Duodenal mucosa (tissue), 2 donors: Measurements from ENCODE around the gene RAB26.
A peak's percentile ranks its signal among the peaks of the same experiment; 100 is the strongest.
"Not testable (repeated sequence)": the region's sequence is repeated elsewhere in the genome, so short reads cannot be mapped to it uniquely, and the experiment has no call there.

Source experiments
- H3K27ac ChIP-seq: one replicate; pipeline ENCODE4 v1.7.0; 2013; ENCODE audit warnings: low read depth, low read length
- H3K27me3 ChIP-seq, 2 donors: one replicate each; pipeline ENCODE4 v1.7.0; 2013; ENCODE audit warnings: low read length in 2 of 2, control low read depth in 1 of 2; ENCODE audit not compliant: insufficient read depth in 2 of 2, control insufficient read depth in 1 of 2
- H3K36me3 ChIP-seq, 2 donors: one replicate each; pipeline ENCODE4 v1.7.0; 2013; ENCODE audit warnings: low read length in 2 of 2, control low read depth in 1 of 2; ENCODE audit not compliant: insufficient read depth in 2 of 2, control insufficient read depth in 1 of 2
- H3K4me1 ChIP-seq, 2 donors: one replicate each; pipeline ENCODE4 v1.7.0; 2013; ENCODE audit warnings: low read length in 2 of 2, control low read depth in 1 of 2; ENCODE audit not compliant: insufficient read depth in 2 of 2, control insufficient read depth in 1 of 2
- H3K4me3 ChIP-seq, 2 donors: one replicate each; pipeline ENCODE4 v1.7.0; 2013; ENCODE audit warnings: low read length in 2 of 2, low read depth in 1 of 2
- H3K9ac ChIP-seq, 2 donors: one replicate each; pipeline ENCODE4 v1.7.0; 2013; ENCODE audit warnings: low read length in 2 of 2, low read depth in 1 of 2
- H3K9me3 ChIP-seq, 2 donors: one replicate each; pipeline ENCODE4 v1.7.0; 2013; ENCODE audit warnings: low read length in 2 of 2, control low read depth in 1 of 2; ENCODE audit not compliant: control insufficient read depth in 1 of 2

The RAB26 gene

GRCh38 chr16:2117341-2117740 lies 31.1 kb upstream of the RAB26 start:
- not testable (repeated sequence) for H3K27me3 ChIP-seq, H3K27ac ChIP-seq, H3K9me3 ChIP-seq, H3K9ac ChIP-seq, H3K4me3 ChIP-seq, H3K4me1 ChIP-seq, H3K36me3 ChIP-seq

DNA sequence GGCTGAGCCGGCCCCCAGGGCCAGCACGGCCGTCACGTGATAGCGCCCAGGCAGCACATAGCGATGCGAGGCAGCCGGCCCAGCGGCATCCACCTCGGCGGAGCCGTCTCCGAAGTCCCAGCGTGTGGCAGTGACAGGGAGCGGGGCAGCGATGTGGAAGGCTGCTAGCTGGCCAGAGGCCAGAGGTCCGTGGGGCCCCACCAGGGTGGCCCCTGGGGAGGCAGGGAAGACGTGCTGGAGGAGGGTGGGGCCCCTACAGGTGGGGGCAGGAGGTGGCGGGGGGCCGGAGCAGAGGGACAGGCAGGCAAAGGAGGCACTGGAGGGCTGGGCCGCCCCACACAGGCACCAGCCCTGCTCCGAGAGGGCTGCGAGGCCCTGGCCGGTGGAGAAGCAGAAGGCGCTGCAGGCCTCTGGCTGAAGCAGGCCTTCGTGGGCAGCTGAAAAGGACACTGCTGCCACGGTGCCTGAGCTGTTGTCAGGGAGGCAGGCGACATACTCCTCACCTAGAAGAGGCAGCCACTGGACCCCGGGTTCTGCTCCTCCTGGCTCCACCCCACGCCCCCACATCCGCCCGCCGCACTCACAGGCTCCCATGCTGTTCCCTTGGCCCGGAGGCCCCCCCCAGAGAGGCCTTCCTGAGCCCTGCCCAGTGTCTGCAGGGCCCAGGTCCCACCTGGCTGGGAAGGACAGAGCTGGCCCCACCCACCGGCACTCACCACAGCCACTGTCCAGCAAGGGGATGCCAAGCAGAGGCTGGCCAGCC lies 30.3 kb upstream of the RAB26 start:
- H3K4me3 ChIP-seq, H3K9ac ChIP-seq, H3K27me3 ChIP-seq, H3K27ac ChIP-seq, H3K36me3 ChIP-seq, H3K9me3 ChIP-seq, H3K4me1 ChIP-seq: not testable (repeated sequence)

DNA sequence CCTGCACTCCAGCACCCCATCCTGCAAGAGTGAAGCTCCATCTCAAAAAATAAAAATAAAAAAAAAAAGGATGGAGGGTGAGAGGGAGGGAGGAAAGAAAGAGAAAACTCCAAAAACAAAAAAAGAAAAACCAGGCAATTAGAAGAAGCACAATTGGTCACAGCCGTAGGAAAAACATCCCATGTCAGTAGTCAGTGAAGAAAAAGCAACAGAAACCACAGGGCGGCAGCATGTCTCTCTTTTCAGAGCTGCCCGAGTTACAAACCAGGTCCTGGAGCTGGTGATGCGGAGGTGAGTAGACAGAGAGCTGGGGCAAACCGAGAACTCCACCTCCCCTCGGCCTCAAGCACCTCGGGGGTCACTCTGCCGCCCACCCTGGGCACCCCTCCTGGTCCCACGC lies 27.1 kb upstream of the RAB26 start:
- not testable (repeated sequence) for H3K9me3 ChIP-seq, H3K36me3 ChIP-seq, H3K4me1 ChIP-seq, H3K27me3 ChIP-seq, H3K27ac ChIP-seq, H3K4me3 ChIP-seq, H3K9ac ChIP-seq

GRCh38 chr16:2121853-2122252 lies 26.6 kb upstream of the RAB26 start:
- Histone ChIP-seq H3K9ac (no peak overlapping the region), H3K4me3 (no peak overlapping the region), H3K27ac (no peak overlapping the region), H3K4me1 (peaks cover 0 to 6% of the 10 kb centered on the region in 2 donors), H3K9me3 (no peaks in the 10 kb centered on the region), H3K27me3 (no peaks in the 10 kb centered on the region), H3K36me3 (no peaks in the 10 kb centered on the region)

DNA sequence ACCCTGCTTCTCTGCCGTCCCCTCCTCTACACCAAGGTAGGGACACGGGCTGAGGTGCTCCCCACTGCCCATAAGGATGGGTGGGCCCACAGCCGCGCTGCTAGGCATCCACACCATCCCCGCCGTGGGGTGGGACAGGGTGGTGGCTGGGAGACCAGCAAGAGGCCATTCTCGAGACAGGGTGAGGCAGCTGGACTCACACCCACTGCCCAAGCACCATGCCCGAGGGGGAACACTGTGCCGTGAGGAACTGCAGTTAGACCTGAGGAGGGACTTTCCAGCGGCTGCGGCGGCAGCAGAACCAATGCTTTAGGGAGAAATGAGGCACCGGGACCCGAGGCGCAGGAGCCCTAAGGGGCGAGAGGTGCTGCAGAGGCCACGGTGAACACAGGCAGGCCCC lies 26.0 kb upstream of the RAB26 start:
- H3K9ac ChIP-seq: no peak overlapping the region
- H3K4me3 ChIP-seq: no peak overlapping the region
- H3K27ac ChIP-seq: no peak overlapping the region
- no peaks in the 10 kb centered on the region for H3K9me3 ChIP-seq
- H3K27me3 ChIP-seq: no peaks in the 10 kb centered on the region
- H3K4me1 ChIP-seq: peaks cover 0 to 11% of the 10 kb centered on the region in 2 donors
- H3K36me3 ChIP-seq: no peaks in the 10 kb centered on the region

GRCh38 chr16:2122934-2123683 lies 25.3 kb upstream of the RAB26 start:
- not testable (repeated sequence) for H3K4me3 ChIP-seq, H3K9ac ChIP-seq, H3K9me3 ChIP-seq, H3K27me3 ChIP-seq, H3K27ac ChIP-seq, H3K36me3 ChIP-seq
- H3K4me1 ChIP-seq: peaks cover 0 to 11% of the 10 kb centered on the region in 2 donors

GRCh38 chr16:2123706-2124376 lies 24.6 kb upstream of the RAB26 start:
- peaks cover 0 to 15% of the 10 kb centered on the region in 2 donors for H3K4me1 ChIP-seq
- H3K9me3 ChIP-seq, H3K4me3 ChIP-seq, H3K27ac ChIP-seq, H3K9ac ChIP-seq, H3K36me3 ChIP-seq, H3K27me3 ChIP-seq: not testable (repeated sequence)

- H3K4me3 ChIP-seq, H3K9ac ChIP-seq: not testable (repeated sequence)
- H3K4me1 ChIP-seq: peaks cover 0 to 15% of the 10 kb centered on the region in 2 donors
These were observed 24.1 kb upstream of the RAB26 start for GRCh38 chr16:2124377-2124693.

DNA sequence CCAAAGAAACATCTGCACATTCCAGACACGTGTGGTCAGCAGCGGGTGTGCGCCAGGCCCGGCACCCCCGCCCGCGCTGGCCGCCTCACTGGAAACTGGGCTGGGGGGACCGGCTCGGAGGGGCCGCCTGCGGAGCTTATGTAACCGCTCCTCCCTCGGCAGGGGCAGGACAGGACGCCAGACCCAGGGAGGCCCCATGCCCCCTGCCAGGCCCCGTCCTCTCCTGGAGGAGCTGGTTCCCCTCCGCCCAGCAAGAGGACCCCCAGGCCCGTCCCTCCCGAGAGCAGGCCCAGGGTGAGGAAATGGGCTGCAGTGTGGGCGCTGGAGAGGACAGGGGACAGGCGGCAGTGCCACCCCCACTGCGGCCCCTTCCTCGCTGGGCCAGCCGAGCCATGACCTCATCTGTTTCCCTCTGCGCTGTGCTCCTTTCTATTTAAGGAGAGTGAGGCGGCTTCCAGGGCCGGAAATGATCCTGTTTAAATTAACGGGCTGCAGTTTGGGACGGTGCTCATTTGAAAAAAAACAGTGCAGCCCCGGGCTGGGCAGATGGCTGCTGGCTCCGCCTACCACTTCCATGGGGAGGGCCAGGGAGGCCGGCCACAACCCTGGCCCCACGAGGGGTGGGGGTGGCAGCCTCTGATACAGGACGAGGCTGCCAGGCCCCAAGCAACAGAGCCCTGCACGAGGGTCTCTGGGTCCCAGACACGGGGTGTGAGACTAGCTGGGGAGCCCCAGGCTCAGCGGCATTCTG lies 23.6 kb upstream of the RAB26 start:
- not testable (repeated sequence) for H3K9ac ChIP-seq, H3K27me3 ChIP-seq, H3K4me3 ChIP-seq, H3K9me3 ChIP-seq, H3K36me3 ChIP-seq
- H3K27ac ChIP-seq: peak overlapping the region; percentile 70
- H3K4me1 ChIP-seq: peaks cover 0 to 15% of the 10 kb centered on the region in 2 donors

More at GRCh38 chr16:2124377-2124693, 24.1 kb upstream of the RAB26 start:
- H3K27ac ChIP-seq: peak overlapping the region; percentile 50
- not testable (repeated sequence) for H3K27me3 ChIP-seq, H3K36me3 ChIP-seq, H3K9me3 ChIP-seq

GRCh38 chr16:2125609-2126008 lies 22.8 kb upstream of the RAB26 start:
- H3K9ac ChIP-seq, H3K9me3 ChIP-seq, H3K4me3 ChIP-seq, H3K27me3 ChIP-seq, H3K36me3 ChIP-seq: not testable (repeated sequence)
- Histone ChIP-seq H3K4me1 (peaks cover 0 to 15% of the 10 kb centered on the region in 2 donors), H3K27ac (peak overlapping the region; percentile 62)
